Calu3 (cell line): ENCODE measurements around the gene TNFRSF8. TPM values are rescaled to one million over a fixed set of nuclear protein-coding genes. Genes with fewer than 3 reads are reported as not detected.
"Not testable (repeated sequence)": the region's sequence is repeated elsewhere in the genome, so short reads cannot be mapped to it uniquely, and the experiment has no call there.

ENCODE experiments used
- BruUV-seq: library from RNA; stranded (reverse); fragments of 400-500 nt; replicated peaks from 2 replicates; lab custom pipeline; 2021; lab: Mats Ljungman, UMichigan
- CTCF ChIA-PET: fragments of 300-600 bp; sonication (Branson Sonifier 250); formaldehyde crosslinking; loops from one replicate; lab custom pipeline; 2022; ENCODE audit warnings: antibody characterized with exemption; lab: Charles Lee
- DNase-seq: peaks from one replicate; pipeline ENCODE4 v3.0.0; 2022
- H3K27ac Mint-ChIP-seq: one replicate; pipeline ENCODE4 v1.8.0; 2022; ENCODE audit warnings: mixed read lengths; ENCODE audit not compliant: unreplicated experiment
- H3K27me3 Mint-ChIP-seq: one replicate; pipeline ENCODE4 v1.8.0; 2022; ENCODE audit warnings: mixed read lengths; ENCODE audit not compliant: unreplicated experiment
- H3K36me3 Mint-ChIP-seq: one replicate; pipeline ENCODE4 v1.8.0; 2022; ENCODE audit warnings: mild to moderate bottlenecking, moderate library complexity, mixed read lengths; ENCODE audit not compliant: insufficient read depth, unreplicated experiment
- H3K4me1 Mint-ChIP-seq: one replicate; pipeline ENCODE4 v1.8.0; 2022; ENCODE audit warnings: mild to moderate bottlenecking, low read depth, mixed read lengths; ENCODE audit not compliant: unreplicated experiment
- H3K4me3 Mint-ChIP-seq: one replicate; pipeline ENCODE4 v1.8.0; 2022; ENCODE audit warnings: mild to moderate bottlenecking, low read depth, moderate library complexity, mixed read lengths; ENCODE audit not compliant: unreplicated experiment
- H3K9me3 Mint-ChIP-seq: one replicate; pipeline ENCODE4 v1.8.0; 2022; ENCODE audit warnings: low read depth, mixed read lengths; ENCODE audit not compliant: unreplicated experiment
- CTCF ChIP-seq: fragments of 200-600 bp; IDR thresholded peaks from one replicate; pipeline ENCODE4 v1.8.0; 2022; ENCODE audit warnings: antibody characterized with exemption; ENCODE audit not compliant: unreplicated experiment
- intact Hi-C: fragments of 100-400 bp; cut with micrococcal nuclease; formaldehyde crosslinking; loops from one replicate; pipeline ENCODE4 v1.10.0; 2022; ENCODE audit not compliant: unreplicated experiment
- total RNA-seq: library from RNA; stranded (reverse); gene quantifications from 2 replicates; pipeline ENCODE4 v1.2.3, GENCODE V29; 2022

TNFRSF8 gene
- total RNA-seq, 1 experiment from 2014 or later = not detected

GRCh38 chr1:12106861-12107260 lies 43.8 kb downstream of the TNFRSF8 start:
- BruUV-seq, H3K27ac Mint-ChIP-seq, intact Hi-C loops, H3K36me3 Mint-ChIP-seq, H3K9me3 Mint-ChIP-seq, CTCF ChIA-PET, H3K4me1 Mint-ChIP-seq, H3K4me3 Mint-ChIP-seq: not testable (repeated sequence)
- peak; percentile 32 for DNase-seq
- H3K27me3 Mint-ChIP-seq = peaks cover 44% of the 10 kb centered on the region
- peak; percentile 35 for TF ChIP-seq CTCF

- no TSS peak for BruUV-seq
- H3K9me3 Mint-ChIP-seq = no peaks in the 10 kb centered on the region
- no peaks in the 10 kb centered on the region for H3K36me3 Mint-ChIP-seq
- CTCF ChIA-PET = no interaction called here
- DNase-seq = no peak
- H3K27ac Mint-ChIP-seq = no peak overlapping the region
- intact Hi-C loops = no loop called here
- no peak overlapping the region for H3K4me3 Mint-ChIP-seq
- TF ChIP-seq CTCF = no peak
- peaks cover 35% of the 10 kb centered on the region for H3K27me3 Mint-ChIP-seq
- no peaks in the 10 kb centered on the region for H3K4me1 Mint-ChIP-seq
Measured at GRCh38 chr1:12107718-12108117, 44.6 kb downstream of the TNFRSF8 start.

- no peak for DNase-seq
- Mint-ChIP-seq H3K4me1 (peaks cover 10% of the 10 kb centered on the region), H3K27me3 (peaks cover 22% of the 10 kb centered on the region), H3K27ac (no peak overlapping the region), H3K9me3 (no peaks in the 10 kb centered on the region), H3K4me3 (no peak overlapping the region), H3K36me3 (no peaks in the 10 kb centered on the region)
- no peak for TF ChIP-seq CTCF
- no TSS peak for BruUV-seq
- CTCF ChIA-PET = no interaction called here
- intact Hi-C loops = no loop called here
Measured at GRCh38 chr1:12109901-12110300, 46.8 kb downstream of the TNFRSF8 start.

- intact Hi-C loops = no loop called here
- BruUV-seq = no TSS peak
- Mint-ChIP-seq H3K36me3 (no peaks in the 10 kb centered on the region), H3K9me3 (no peaks in the 10 kb centered on the region), H3K27me3 (peaks cover 3% of the 10 kb centered on the region), H3K27ac (no peak overlapping the region), H3K4me3 (no peak overlapping the region), H3K4me1 (peaks cover 10% of the 10 kb centered on the region)
- TF ChIP-seq CTCF = no peak
- CTCF ChIA-PET = no interaction called here
- DNase-seq = no peak
Measured at GRCh38 chr1:12111741-12112140, 48.6 kb downstream of the TNFRSF8 start.
